Measurements from ENCODE around the gene BZW1.

DNA sequence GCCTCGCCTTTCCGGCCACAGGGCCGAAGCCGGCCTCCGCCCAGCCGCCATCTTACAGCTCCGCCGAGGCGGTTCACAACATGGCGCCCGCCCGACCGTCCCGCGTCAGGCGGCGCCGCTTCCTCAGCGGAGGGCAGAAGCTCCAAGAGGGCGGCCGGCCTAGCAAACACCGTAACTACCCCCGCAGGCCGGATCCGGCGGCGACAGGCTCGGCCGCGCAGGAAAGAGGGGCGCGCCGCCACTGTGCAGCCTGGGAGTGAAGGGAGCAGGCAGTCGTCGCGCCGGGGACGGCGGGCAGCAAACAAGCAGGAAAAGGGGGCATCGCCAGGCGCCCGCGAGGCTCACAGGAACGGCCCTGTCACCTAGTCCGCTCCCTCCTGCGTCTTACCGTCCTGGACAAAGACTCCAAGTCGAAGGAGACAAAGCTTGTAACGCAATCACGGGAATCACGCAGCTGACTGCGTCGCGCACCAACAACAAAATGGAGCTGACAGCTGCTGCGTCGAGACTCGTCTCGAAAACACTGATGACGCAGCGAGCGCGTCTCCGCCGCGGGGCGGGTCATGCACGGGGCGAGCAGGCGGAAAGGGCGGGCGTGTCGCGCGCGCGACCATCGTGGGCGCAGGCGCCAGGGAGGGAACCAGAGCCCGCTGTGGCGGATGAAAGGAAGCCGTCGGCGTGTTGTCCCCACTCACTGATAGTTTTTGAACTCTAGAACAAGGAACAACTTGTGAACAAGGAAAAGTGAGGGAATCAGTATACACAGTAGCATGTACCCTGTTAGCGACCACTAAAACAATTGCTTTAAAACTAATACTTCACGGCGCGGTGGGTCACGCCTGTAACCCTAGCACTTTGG lies 52.7 kb downstream of the BZW1 start, which contains the start of gene CLK1:
- TF ChIP-seq, protein P1, sequence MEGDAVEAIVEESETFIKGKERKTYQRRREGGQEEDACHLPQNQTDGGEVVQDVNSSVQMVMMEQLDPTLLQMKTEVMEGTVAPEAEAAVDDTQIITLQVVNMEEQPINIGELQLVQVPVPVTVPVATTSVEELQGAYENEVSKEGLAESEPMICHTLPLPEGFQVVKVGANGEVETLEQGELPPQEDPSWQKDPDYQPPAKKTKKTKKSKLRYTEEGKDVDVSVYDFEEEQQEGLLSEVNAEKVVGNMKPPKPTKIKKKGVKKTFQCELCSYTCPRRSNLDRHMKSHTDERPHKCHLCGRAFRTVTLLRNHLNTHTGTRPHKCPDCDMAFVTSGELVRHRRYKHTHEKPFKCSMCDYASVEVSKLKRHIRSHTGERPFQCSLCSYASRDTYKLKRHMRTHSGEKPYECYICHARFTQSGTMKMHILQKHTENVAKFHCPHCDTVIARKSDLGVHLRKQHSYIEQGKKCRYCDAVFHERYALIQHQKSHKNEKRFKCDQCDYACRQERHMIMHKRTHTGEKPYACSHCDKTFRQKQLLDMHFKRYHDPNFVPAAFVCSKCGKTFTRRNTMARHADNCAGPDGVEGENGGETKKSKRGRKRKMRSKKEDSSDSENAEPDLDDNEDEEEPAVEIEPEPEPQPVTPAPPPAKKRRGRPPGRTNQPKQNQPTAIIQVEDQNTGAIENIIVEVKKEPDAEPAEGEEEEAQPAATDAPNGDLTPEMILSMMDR (IDR thresholded peaks at IDR 0.05; ENCODE audit: borderline replicate concordance, extremely low read depth, low read length, poor library complexity, severe bottlenecking): no peak
- TF ChIP-seq EZH2 (IDR thresholded peaks at IDR 0.05; ENCODE audit: borderline replicate concordance, low read depth, low read length, severe bottlenecking): no peak
